ENCODE results near the gene BRF1.

GRCh38 chr14:105283899-105284298, 16.9 kb downstream of the BRF1 start:
- TF ChIP-seq CTCF (IDR thresholded peaks at IDR 0.05) (no peak), POLR2A (IDR thresholded peaks at IDR 0.05) (no peak), EP300 (IDR thresholded peaks at IDR 0.05) (no peak)
